ENCODE measurements around the gene ZNF366. TPM values are rescaled to one million over a fixed set of nuclear protein-coding genes. Genes with fewer than 3 reads are reported as not detected.
A peak's percentile ranks its signal among the peaks of the same experiment; 100 is the strongest.

The ZNF366 gene
- total RNA-seq, 6 experiments from 2014 or later: 0.77 to 2.3 (median 1.2) TPM

DNA sequence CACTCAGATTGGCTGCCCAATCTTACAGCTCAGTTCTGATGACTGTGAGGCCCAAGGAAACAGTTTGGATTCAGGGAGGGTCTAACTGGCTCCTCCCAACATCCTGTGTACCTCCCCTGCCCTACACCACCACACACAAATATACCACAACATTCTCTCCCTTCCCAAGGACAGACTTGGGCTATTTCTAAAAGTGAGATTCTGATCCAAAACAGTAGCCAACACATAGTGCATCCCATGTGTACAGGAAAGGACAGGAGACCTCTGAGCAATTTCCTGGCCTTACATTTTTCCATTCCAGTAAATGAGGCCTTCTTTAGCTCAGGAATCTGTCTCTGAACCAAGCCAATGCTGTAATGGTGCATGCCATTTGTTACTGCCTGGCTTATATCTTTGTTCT lies 20.8 kb downstream of the ZNF366 start:
- no peak overlapping the region for H3K4me3 ChIP-seq
- H3K9me3 ChIP-seq: no peaks in the 10 kb centered on the region
- ATAC-seq: peak; percentile 12 to 65 (median 34)
- H3K4me1 ChIP-seq: no peaks in the 10 kb centered on the region
- no peak for DNase-seq
- intact Hi-C loops (cut with DNase I): no loop called here
- TF ChIP-seq, protein P1, sequence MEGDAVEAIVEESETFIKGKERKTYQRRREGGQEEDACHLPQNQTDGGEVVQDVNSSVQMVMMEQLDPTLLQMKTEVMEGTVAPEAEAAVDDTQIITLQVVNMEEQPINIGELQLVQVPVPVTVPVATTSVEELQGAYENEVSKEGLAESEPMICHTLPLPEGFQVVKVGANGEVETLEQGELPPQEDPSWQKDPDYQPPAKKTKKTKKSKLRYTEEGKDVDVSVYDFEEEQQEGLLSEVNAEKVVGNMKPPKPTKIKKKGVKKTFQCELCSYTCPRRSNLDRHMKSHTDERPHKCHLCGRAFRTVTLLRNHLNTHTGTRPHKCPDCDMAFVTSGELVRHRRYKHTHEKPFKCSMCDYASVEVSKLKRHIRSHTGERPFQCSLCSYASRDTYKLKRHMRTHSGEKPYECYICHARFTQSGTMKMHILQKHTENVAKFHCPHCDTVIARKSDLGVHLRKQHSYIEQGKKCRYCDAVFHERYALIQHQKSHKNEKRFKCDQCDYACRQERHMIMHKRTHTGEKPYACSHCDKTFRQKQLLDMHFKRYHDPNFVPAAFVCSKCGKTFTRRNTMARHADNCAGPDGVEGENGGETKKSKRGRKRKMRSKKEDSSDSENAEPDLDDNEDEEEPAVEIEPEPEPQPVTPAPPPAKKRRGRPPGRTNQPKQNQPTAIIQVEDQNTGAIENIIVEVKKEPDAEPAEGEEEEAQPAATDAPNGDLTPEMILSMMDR (IDR thresholded peaks at IDR 0.05): no peak
- no peak for TF ChIP-seq POLR2A (IDR thresholded peaks at IDR 0.05)
- no peaks in the 10 kb centered on the region for H3K27me3 ChIP-seq
- no peak overlapping the region for H3K27ac ChIP-seq
- H3K36me3 ChIP-seq: no peaks in the 10 kb centered on the region

DNA sequence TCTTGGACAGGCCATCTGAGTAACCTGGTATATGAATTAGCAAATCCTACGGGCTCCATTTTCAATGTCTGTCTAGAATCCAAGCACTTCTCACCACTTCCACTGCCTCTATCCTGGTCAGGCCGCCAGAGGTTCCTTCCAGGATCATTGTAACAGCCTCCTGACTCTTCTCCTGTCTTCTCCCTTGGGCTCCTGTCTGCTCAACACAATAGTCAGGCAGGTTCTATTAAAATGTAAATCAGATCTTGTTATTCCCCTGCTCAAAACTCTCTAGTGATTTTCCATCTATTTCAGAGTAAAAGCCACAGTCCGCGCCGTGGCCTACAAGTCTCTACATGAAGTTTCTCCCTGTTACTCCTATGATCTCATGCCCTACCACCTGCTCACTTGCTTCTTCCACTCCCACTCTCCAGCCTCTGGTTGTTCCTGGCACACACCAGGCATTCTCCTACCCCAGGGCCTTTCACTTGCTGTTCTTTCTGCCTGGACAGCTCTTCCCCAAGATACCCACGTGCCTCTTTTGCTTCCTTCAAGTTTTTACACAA lies 21.7 kb downstream of the ZNF366 start:
- no peaks in the 10 kb centered on the region for H3K27me3 ChIP-seq
- ATAC-seq (peak in 1 of 4 donors; percentile 52), DNase-seq (no peak)
- 71% methylated on average over 6 of the region's 6 CpGs for WGBS (ENCODE audit: insufficient coverage, low coverage, low lambda C conversion rate, missing lambda C conversion rate)
- H3K9me3 ChIP-seq: no peaks in the 10 kb centered on the region
- no peak for TF ChIP-seq POLR2A (IDR thresholded peaks at IDR 0.05)
- TF ChIP-seq, protein P1 (IDR thresholded peaks at IDR 0.05): no peak
- no peak overlapping the region for H3K27ac ChIP-seq
- intact Hi-C loops (cut with DNase I): no loop called here
- no peak overlapping the region for H3K4me3 ChIP-seq
- H3K4me1 ChIP-seq: no peaks in the 10 kb centered on the region
- no peaks in the 10 kb centered on the region for H3K36me3 ChIP-seq

DNA sequence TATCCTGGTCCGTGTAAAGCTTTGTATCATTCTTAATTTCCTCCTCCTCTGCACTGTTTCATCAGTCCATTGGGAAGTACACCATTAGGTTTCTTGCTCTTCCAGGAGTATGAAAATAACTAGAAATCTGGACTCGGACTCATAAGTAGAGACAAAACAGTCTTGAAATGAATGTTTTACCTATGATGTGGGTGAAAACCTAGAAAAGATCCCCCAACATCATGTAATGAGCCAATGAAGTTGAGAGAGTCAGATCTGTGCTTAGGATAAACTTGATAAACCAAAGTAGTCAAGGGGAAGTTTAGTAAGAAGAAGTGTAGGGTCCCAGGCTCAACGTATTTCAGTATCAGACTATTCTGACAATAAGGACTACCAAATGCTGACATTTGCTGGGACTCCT lies 25.2 kb downstream of the ZNF366 start:
- 57% methylated on average over 3 of the region's 3 CpGs for WGBS (ENCODE audit: insufficient coverage, low coverage, low lambda C conversion rate, missing lambda C conversion rate)

DNA sequence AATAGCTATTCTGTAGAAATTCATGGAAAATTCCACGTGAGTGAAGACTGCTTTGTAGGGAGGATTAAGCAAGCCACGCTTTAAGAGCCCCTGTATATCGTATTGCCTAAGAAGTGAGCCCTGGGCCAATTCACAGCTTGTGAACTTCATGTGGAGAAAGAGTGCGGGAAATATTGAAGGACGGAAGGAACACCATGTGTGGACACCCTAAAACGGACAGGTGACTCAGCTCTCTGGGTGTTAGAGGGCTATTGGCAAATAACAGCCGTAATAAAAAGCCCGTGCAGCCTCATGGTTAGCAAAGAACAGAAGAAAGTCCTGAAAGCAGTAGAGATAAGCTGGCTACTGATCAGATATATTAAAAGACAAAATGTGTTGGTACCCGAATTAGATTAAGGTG lies 26.4 kb downstream of the ZNF366 start:
- TF ChIP-seq POLR2A (IDR thresholded peaks at IDR 0.05): no peak
- TF ChIP-seq, protein P1 (IDR thresholded peaks at IDR 0.05): no peak
- H3K9me3 ChIP-seq: no peaks in the 10 kb centered on the region
- H3K36me3 ChIP-seq: no peaks in the 10 kb centered on the region
- H3K4me3 ChIP-seq: no peak overlapping the region
- no peaks in the 10 kb centered on the region for H3K4me1 ChIP-seq
- no peak for ATAC-seq
- intact Hi-C loops (cut with DNase I): no loop called here
- no peak for DNase-seq
- no peak overlapping the region for H3K27ac ChIP-seq
- H3K27me3 ChIP-seq: no peaks in the 10 kb centered on the region
- WGBS (ENCODE audit: insufficient coverage, low coverage, low lambda C conversion rate, missing lambda C conversion rate): 61% methylated on average over 9 of the region's 9 CpGs

More for the DNA sequence above, 25.2 kb downstream of the ZNF366 start:
- H3K9me3 ChIP-seq: no peaks in the 10 kb centered on the region
- intact Hi-C loops (cut with DNase I): no loop called here
- no peaks in the 10 kb centered on the region for H3K36me3 ChIP-seq
- no peak for ATAC-seq
- TF ChIP-seq POLR2A (IDR thresholded peaks at IDR 0.05): no peak
- TF ChIP-seq, protein P1 (IDR thresholded peaks at IDR 0.05): no peak
- DNase-seq: no peak
- H3K27ac ChIP-seq: no peak overlapping the region
- H3K27me3 ChIP-seq: no peaks in the 10 kb centered on the region
- H3K4me3 ChIP-seq: no peak overlapping the region
- no peaks in the 10 kb centered on the region for H3K4me1 ChIP-seq

DNA sequence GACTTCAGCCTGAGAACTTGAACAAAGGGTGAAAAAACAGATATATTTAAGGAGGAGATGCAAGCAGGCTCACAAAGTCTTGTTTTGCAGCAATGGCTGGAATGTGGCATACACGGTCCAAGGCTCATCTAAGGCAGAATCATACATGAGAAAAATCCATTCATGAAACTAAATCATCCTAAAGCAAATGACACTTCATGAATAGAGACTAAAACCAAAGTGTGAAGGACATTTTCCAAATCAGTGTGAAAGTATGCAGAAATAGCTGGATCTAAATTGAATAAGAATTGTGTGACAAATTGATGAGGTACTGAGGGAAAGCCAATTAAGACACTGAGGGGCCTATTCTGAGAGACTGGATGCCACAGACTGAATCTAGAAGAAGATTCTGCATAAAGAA lies 27.3 kb downstream of the ZNF366 start:
- Histone ChIP-seq H3K36me3 (no peaks in the 10 kb centered on the region), H3K27me3 (no peaks in the 10 kb centered on the region), H3K9me3 (no peaks in the 10 kb centered on the region), H3K27ac (no peak overlapping the region), H3K4me1 (no peaks in the 10 kb centered on the region), H3K4me3 (no peak overlapping the region)
- DNase-seq (no peak), ATAC-seq (no peak)
- WGBS (ENCODE audit: insufficient coverage, low coverage, low lambda C conversion rate, missing lambda C conversion rate): 57% methylated on average over 1 of the region's 1 CpG
- TF ChIP-seq POLR2A (IDR thresholded peaks at IDR 0.05): no peak
- TF ChIP-seq, protein P1 (IDR thresholded peaks at IDR 0.05): no peak
- intact Hi-C loops (cut with DNase I): no loop called here

All from right lobe of liver (tissue), 6 donors.